HG02798 (cell line): ENCODE results near the gene ACOT12.
"Not testable (repeated sequence)": the region's sequence is repeated elsewhere in the genome, so short reads cannot be mapped to it uniquely, and the experiment has no call there.

Experiments used
- ATAC-seq: cut with Tn5 transposase; IDR thresholded peaks from one replicate; pipeline ENCODE4 v1.9.1; 2021; ENCODE audit warnings: mild to moderate bottlenecking; ENCODE audit not compliant: unreplicated experiment, poor library complexity

The ACOT12 gene

DNA sequence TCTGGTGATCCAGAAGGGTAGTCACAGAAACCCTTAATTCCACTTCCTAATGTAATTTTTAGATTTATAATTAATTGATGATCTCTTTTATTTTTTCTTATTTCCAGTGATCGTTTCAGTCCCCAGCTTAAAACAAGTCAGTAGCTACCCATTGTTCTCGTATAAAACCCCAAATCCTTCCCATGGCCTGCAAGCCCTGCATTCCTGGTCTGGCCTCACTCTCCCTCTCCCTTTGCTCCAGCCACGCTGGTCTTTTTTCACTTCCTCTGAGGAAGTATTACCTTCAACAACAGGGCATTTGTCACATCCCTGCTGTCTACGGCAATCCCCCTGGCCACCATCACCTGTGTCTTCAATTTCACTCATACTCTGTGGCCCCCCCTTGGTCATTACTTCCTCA lies 44.8 kb downstream of the ACOT12 start:
- ATAC-seq: no peak

DNA sequence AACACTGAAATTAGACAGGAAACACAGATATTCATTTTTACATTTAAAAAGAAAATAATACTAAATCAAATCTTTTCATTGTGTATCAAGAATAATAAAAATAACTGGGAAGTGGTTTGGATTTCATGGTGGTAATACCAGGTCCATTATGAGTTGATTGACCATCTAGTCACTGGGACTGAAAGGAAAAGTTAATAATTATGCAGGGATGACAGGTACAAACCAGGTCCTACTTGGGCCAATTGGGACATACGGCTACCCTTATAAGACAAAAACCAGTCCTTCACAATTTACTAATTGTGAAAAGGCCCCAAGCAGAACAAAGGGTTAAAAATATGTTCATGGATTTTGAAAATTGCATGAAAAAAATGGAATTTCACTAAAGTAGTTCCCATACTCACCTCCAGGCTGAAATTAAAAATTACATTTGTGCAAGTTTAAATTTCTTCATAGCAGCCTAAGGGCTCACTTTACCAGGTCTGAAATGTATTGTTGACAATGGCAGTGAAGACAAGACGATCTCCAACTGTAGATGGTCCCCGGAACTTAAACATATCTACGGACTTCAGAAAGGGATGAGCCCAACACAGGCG lies 48.4 kb downstream of the ACOT12 start:
- ATAC-seq: no peak

DNA sequence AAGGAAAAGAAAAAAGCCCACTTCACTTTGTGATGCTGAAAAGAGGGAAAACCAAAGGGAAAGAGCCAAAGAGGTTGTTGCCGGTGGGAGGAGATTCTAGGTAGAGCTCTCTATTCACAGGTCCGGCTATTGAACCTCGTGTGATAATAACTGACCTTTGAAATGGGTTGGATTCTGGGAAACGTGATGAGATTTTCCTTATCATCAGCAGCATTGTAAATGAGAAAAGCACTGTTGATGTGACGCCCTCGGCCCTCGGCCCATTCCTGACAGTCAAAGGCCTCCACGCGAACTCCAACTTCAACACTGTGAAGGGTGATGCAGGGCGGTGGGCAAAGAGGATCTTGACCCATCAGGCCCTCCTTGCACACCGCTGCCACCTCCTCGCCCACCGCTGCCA lies 49.2 kb downstream of the ACOT12 start:
- ATAC-seq: no peak

- not testable (repeated sequence) for ATAC-seq
Observed at GRCh38 chr5:81338213-81338612, 55.7 kb downstream of the ACOT12 start.

GRCh38 chr5:81337803-81338202 lies 56.1 kb downstream of the ACOT12 start:
- no peak for ATAC-seq

DNA sequence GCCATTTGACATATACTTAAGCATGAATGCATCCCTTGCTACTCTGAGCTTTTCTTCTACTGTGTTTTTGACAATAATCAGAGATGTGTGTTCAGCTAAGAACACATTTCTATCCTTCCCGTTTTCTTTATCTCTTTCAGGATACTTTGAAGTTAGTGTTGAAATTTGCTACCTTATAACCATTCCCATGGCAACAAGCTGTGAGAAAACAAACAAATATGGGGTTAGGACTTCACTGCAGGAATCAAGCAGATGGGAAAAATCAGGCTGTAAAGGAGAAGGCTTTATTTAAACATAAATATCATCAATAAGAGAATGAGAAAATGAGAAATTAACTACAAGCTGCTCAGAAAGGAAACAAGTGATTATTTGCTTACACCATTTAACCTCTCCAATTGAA lies 57.4 kb downstream of the ACOT12 start:
- ATAC-seq: no peak

DNA sequence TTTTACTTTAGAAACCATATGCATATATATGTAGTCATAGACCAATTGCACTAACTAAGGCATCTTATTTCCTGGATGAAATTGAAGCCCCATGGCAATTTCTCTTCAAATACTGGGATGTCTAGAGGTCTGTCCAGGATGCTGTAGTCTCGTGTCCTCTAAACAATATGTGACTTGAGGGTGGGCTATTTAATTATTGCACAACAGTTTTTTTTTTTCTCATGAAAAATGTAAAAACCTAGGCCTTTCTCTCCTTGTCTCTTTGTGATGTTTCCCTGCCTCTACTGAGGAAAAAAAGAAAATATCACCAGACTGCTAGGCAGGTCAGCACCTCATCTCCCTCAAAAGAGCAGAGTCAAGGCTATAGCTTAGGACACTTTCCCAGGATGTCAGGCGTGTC lies 58.0 kb downstream of the ACOT12 start:
- no peak for ATAC-seq

DNA sequence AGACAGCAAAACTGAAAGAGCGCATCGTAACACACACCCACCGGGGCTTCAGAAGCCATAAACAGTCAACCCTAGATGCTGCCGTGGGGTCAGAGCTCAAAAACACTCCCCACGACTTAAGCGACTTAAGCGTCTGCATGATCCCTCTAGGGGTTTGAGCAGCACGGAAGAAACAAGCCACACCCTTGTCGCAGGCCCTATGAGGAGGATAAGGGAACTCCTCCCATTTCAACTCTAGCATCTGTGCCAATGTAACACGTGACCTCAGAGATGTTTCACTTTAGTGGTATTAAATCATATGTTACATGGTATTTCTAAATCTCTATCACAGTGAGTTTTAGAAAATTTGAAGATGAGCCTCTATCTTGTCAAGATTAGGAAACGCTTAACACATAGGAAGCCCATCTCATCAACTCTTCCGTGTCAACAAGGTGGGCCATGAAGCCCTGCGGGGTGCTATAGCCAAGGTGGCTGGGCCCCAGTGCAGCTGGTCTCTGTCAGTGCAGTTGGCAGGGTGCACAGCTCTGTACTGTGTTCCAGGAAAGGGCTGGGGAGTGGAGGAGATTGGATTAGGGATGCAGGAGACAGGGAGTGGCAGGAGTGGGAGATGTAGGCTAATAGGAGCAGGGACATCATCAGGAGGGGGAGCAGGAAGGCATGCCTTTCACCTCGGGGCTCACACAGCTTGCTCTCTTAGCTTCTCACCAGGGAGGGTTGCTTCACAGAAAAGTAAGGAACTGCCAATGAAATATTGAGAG lies 59.5 kb downstream of the ACOT12 start:
- no peak for ATAC-seq

- ATAC-seq: no peak
Observed at GRCh38 chr5:81326554-81326953, 67.4 kb downstream of the ACOT12 start.

GRCh38 chr5:81317536-81317935 lies 76.4 kb downstream of the ACOT12 start:
- no peak for ATAC-seq

GRCh38 chr5:81316571-81316970 lies 77.4 kb downstream of the ACOT12 start:
- ATAC-seq: no peak

DNA sequence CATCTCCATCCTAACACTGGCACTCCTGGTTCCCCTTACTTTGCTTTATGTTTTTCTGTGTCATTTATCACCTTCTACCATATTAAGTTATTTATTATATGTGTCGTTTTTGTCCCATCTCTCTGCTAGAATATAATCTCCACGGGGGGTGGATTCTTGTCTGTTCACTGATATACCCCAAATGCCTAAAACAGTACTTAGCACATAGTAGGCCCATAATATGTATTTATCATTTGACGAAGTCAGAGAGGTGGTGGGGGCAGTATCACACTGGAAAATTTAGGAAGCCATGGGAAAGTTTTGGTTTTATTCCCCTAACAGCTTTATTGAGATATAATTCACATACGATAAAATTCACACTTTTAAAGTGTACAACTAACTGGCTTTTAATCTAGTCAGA lies 78.1 kb downstream of the ACOT12 start:
- no peak for ATAC-seq

GRCh38 chr5:81315336-81315735 lies 78.6 kb downstream of the ACOT12 start:
- no peak for ATAC-seq

- ATAC-seq: no peak
Observed at GRCh38 chr5:81314581-81314980, 79.4 kb downstream of the ACOT12 start.

GRCh38 chr5:81313686-81314085 lies 80.2 kb downstream of the ACOT12 start:
- ATAC-seq: no peak

- ATAC-seq: no peak
Observed at GRCh38 chr5:81313278-81313677, 80.7 kb downstream of the ACOT12 start.

DNA sequence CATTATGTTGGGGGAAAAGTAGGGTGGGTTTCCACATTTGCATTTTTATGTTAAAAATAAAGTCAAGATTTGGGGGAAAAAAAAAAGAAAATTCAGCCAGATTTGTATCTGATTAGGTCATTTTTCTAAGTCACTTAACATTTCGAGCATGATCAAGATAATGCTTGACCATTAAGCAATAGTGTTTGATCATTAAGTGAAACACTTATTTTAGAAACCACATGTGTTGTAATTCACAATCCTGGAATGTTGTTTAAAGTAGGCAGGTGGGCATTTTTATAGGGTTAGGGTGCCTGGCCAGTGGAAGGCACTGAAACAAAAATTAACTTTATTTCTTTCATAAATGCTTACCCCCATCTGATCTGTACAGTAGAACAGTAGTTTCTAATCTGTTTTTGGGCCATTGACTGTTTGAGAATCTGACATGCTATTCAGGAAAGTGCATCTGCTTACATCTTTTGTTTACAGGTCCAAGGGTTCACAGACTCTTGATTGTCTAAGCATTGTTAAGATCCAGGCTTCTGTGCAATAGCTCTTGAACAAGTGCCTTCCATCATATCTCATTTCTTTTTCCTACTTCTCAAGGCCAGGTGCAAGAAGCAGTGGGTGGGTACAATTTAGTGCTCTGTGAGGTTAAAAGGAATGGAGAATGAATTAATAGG lies 83.4 kb downstream of the ACOT12 start:
- no peak for ATAC-seq

DNA sequence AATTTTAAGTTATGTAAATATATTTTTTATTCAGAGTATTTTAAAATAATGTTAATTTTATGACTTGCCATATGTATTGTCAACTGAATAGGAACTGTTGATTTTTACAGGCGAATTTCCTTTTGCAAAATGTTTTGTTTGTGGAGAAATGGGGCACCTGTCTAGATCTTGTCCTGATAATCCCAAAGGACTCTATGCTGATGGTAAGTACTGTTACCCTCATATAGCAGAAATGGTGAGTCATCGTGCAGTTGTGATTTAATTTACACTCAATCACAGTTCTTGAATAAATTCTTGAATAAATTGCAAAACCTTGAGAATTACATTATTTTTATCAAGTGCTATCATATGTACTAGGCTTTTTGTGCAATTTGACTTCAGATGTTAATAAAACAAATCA lies 85.1 kb downstream of the ACOT12 start:
- no peak for ATAC-seq

- no peak for ATAC-seq
Observed at GRCh38 chr5:81305785-81306184, 88.1 kb downstream of the ACOT12 start.

GRCh38 chr5:81303563-81303962 lies 90.4 kb downstream of the ACOT12 start:
- ATAC-seq: no peak

GRCh38 chr5:81302596-81302995 lies 91.3 kb downstream of the ACOT12 start:
- ATAC-seq: no peak
